Measurements from ENCODE around the gene ETHE1. TPM values are rescaled to one million over a fixed set of nuclear protein-coding genes. Genes with fewer than 3 reads are reported as not detected.

The ETHE1 gene
- total RNA-seq, 1 donor from 2014 or later: 16.3 TPM

DNA sequence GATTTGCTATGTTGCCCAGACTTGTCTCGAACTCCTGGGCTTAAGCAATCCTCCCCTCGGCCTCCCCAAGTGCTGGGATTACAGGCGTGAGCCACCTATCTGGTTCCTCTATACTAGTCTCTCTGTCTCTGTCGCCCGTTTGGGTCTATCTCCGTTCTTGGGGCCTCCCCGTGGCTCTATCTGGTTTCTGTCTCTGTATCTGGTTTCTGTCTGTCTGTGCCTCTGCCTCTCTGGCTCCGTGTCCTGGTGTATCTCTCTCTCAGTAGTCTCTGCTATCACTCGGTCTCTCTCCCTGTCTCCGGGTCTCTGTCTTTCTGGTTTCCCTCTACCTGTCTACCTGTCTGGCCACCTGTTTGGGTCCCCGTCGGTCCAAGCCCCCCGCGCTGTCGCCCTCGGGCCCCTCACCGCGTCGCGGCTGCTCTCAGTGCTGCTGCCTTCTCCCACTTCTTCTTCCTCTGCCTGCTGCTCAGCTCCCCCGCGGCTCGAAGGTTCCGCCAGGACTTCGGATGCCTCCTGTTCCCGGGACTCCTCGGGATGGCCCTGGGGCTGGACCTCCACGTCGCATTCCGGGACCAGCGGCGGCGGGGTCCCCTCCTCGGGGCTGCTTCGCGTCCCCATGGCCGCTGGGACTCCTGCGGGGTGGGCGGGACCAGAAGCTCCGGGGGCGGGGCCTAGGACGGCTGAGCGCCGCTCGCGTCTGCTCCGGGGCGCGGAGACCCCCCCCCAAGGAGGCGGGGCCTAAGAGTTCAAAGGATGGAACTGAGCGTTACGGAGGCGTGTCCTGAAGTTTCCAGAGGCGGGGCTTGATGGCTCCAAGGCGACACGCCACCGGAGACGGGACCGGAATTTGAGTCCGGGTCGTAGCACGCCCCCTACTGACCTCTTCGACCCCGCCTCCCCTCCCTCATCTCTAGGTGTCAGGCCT, 23.2 kb downstream of the ETHE1 start:
- peak; percentile 97 for DNase-seq
- intact Hi-C loops (cut with micrococcal nuclease): loop anchor here (1.0 to 2.0 kb wide), 6 partner anchors 15 to 56 kb away; partner anchors contain the start of genes ETHE1 and ZNF575
- Mint-ChIP-seq H3K36me3 (ENCODE audit: low read depth) (peaks cover 25% of the 10 kb centered on the region), H3K27ac (peak overlapping the region; percentile 96), H3K4me3 (peak overlapping the region; percentile 96), H3K27me3 (no peaks in the 10 kb centered on the region), H3K4me1 (peaks cover 19% of the 10 kb centered on the region), H3K9me3 (no peaks in the 10 kb centered on the region)
- CTCF ChIA-PET: interaction anchor here (0.7 to 2.6 kb wide), 7 partner anchors 14 to 91 kb away, joined by 3 to 14 read pairs (median 4); no protein-coding TSS in a partner anchor
- peak; percentile 95 for ATAC-seq (ENCODE audit: low read depth)
- TF ChIP-seq, protein P1, sequence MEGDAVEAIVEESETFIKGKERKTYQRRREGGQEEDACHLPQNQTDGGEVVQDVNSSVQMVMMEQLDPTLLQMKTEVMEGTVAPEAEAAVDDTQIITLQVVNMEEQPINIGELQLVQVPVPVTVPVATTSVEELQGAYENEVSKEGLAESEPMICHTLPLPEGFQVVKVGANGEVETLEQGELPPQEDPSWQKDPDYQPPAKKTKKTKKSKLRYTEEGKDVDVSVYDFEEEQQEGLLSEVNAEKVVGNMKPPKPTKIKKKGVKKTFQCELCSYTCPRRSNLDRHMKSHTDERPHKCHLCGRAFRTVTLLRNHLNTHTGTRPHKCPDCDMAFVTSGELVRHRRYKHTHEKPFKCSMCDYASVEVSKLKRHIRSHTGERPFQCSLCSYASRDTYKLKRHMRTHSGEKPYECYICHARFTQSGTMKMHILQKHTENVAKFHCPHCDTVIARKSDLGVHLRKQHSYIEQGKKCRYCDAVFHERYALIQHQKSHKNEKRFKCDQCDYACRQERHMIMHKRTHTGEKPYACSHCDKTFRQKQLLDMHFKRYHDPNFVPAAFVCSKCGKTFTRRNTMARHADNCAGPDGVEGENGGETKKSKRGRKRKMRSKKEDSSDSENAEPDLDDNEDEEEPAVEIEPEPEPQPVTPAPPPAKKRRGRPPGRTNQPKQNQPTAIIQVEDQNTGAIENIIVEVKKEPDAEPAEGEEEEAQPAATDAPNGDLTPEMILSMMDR (IDR thresholded peaks at IDR 0.05): no peak
- POLR2A ChIA-PET: interaction anchor here (0.7 to 2.9 kb wide), 24 partner anchors 10 to 251 kb away, joined by 3 to 49 read pairs (median 6); partner anchors contain the start of genes ETHE1, SMG9 and ZNF575

DNA sequence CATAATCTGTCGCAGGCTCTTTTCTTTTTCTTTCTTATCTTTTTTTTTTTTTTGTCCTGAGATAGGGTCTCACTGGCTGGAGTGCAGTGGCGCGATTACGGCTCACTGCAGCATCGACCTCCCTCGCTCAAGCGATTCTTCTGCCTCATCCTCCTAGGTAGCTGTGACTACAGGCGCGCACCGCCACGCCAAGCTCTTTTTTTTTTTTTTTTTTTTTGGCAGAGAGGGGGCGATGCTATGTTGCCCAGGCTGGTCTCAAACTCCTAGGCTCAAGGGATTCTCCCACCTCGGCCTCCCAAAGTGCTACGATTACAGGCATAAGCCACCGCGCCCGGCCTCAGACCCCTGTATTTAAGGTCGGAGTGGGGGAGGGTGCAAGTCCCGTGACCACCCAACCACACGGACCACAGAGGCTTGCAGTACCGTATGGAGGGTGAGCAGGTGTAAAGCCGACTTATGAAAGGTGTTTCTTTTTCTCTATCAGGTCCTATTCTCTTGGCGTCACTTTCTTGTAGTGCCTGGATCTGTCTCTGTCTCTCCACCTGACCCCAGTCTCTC, 24.5 kb downstream of the ETHE1 start:
- intact Hi-C loops (cut with micrococcal nuclease): no loop called here
- TF ChIP-seq, protein P1 (IDR thresholded peaks at IDR 0.05): no peak
- peak overlapping the region; percentile 96 for H3K27ac Mint-ChIP-seq

DNA sequence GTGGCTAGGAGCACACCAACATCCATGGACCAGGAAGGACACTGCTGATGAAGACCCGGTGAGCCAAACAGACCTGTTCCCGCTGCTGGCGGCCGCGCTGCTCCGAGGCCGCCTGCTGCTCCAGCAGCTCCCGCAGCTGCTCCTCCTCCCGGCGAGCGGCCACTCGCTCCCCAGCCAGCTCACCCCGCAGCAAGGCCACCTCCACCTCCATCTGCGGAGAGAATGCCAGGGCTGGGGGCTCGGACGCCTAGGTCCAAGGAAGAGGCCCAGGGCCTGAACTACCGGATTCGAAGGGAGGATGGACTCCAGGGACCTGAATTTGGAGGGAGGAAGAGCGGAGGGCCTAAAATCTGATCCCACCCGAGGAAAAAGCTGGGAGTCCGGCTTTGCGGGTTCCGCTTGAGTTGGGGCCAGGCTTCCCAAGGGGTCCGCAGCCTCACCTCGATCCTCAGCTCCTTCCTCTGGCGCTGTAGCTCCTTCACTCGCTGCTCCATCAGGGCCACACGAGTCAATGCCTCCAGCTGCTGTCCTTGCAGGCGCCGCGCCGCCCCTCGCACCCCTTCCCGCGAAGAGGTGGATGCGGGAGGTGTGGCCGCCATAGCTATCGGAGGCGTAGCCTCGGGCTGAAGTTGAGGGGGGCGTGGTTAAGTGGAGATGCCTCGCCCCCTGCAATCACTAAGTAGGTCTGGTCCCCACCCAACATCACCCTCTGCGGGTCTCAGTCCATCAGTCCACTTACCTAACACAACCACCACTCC, 25.2 kb downstream of the ETHE1 start:
- H3K27ac Mint-ChIP-seq: no peak overlapping the region
- CTCF ChIA-PET: interaction anchor here (1.1 kb wide), 1 partner anchor 18 kb away, joined by 4 read pairs; no protein-coding TSS in a partner anchor
- H3K9me3 Mint-ChIP-seq: no peaks in the 10 kb centered on the region
- intact Hi-C loops (cut with micrococcal nuclease): no loop called here
- H3K4me1 Mint-ChIP-seq: peaks cover 19% of the 10 kb centered on the region
- no peak overlapping the region for H3K4me3 Mint-ChIP-seq
- peaks cover 40% of the 10 kb centered on the region for H3K36me3 Mint-ChIP-seq (ENCODE audit: low read depth)
- POLR2A ChIA-PET: interaction anchor here (0.5 to 2.1 kb wide), 3 partner anchors 38 to 113 kb away, joined by 3 to 6 read pairs (median 4); no protein-coding TSS in a partner anchor
- ATAC-seq (ENCODE audit: low read depth) (no peak), DNase-seq (no peak)
- TF ChIP-seq, protein P1 (IDR thresholded peaks at IDR 0.05): no peak
- H3K27me3 Mint-ChIP-seq: no peaks in the 10 kb centered on the region

More for the DNA sequence above, 24.5 kb downstream of the ETHE1 start:
- Mint-ChIP-seq H3K27me3 (no peaks in the 10 kb centered on the region), H3K4me1 (peaks cover 19% of the 10 kb centered on the region), H3K4me3 (peak overlapping the region; percentile 96), H3K36me3 (ENCODE audit: low read depth) (peaks cover 34% of the 10 kb centered on the region), H3K9me3 (no peaks in the 10 kb centered on the region)
- CTCF ChIA-PET: interaction anchor here (0.6 to 2.3 kb wide), 3 partner anchors 17 to 23 kb away, joined by 3 to 6 read pairs (median 4); no protein-coding TSS in a partner anchor
- no peak for ATAC-seq (ENCODE audit: low read depth)
- POLR2A ChIA-PET: interaction anchor here (1.3 to 2.1 kb wide), 3 partner anchors 39 to 82 kb away, joined by 3 to 8 read pairs (median 6); no protein-coding TSS in a partner anchor
- DNase-seq: no peak

DNA sequence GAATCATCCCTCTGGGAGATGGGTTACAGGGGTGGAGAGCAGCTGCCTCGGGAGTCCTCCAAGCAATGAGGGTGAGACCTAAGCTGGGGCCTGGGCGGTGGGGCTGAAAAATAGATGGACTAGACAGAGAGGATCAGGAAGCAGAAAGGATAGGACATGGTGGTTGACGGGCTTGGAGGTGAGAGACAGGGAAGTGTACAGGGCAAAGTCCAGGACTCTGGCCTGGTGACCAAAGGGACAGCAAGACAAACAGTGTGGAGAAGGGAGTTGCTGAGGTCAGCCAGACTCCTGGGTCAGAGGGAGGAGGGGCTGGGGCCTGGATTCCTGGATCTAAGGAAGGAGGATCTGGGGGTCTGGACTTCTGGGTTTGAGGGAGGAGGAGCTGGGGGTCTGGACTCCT, 28.0 kb downstream of the ETHE1 start:
- Mint-ChIP-seq H3K27me3 (no peaks in the 10 kb centered on the region), H3K27ac (no peak overlapping the region), H3K9me3 (no peaks in the 10 kb centered on the region), H3K36me3 (ENCODE audit: low read depth) (peaks cover 58% of the 10 kb centered on the region), H3K4me3 (no peak overlapping the region), H3K4me1 (peaks cover 11% of the 10 kb centered on the region)
- no peak for DNase-seq
- ChIA-PET CTCF (no interaction called here), POLR2A (no interaction called here)
- intact Hi-C loops (cut with micrococcal nuclease): no loop called here
- TF ChIP-seq, protein P1 (IDR thresholded peaks at IDR 0.05): no peak
- no peak for ATAC-seq (ENCODE audit: low read depth)
